WERI-Rb-1 (cell line): ENCODE data around the gene RMDN2.

Experiments used
- DNase-seq: peaks from one replicate; pipeline ENCODE4 v3.0.0-alpha.2; 2020
- H3K27ac ChIP-seq: fragments of 250-450 bp; sonication (Bioruptor Pico); 2 replicates; pipeline ENCODE4 v1.5.1; 2020; ENCODE audit warnings: mild to moderate bottlenecking, moderate library complexity
- H3K27me3 ChIP-seq: fragments of 250-450 bp; sonication (Bioruptor Pico); 2 replicates; pipeline ENCODE4 v1.5.1; 2021; ENCODE audit warnings: mild to moderate bottlenecking, low read depth, moderate library complexity; ENCODE audit not compliant: insufficient read depth, severe bottlenecking
- H3K36me3 ChIP-seq: fragments of 250-450 bp; sonication (Bioruptor Pico); 2 replicates; pipeline ENCODE4 v1.5.1; 2020; ENCODE audit warnings: mild to moderate bottlenecking, moderate library complexity
- H3K4me3 ChIP-seq: 2 replicates; pipeline ENCODE4 v1.5.1; 2011; ENCODE audit warnings: low read depth, mild to moderate bottlenecking, control low read depth, low read length
- H3K9me3 ChIP-seq: fragments of 250-450 bp; sonication (Bioruptor Pico); 2 replicates; pipeline ENCODE4 v1.5.1; 2021; ENCODE audit warnings: mild to moderate bottlenecking, moderate library complexity; ENCODE audit not compliant: severe bottlenecking
- CTCF ChIP-seq: IDR thresholded peaks from 2 replicates; pipeline ENCODE4 v1.5.1; 2011; ENCODE audit warnings: low read depth, mild to moderate bottlenecking, control low read depth, inconsistent platforms, low read length

Gene RMDN2

GRCh38 chr2:38026846-38027245 lies 101.8 kb downstream of the RMDN2 start:
- Histone ChIP-seq H3K36me3 (no peaks in the 10 kb centered on the region), H3K27ac (no peak overlapping the region), H3K27me3 (no peaks in the 10 kb centered on the region), H3K4me3 (no peak overlapping the region), H3K9me3 (no peaks in the 10 kb centered on the region)
- no peak for DNase-seq
- no peak for TF ChIP-seq CTCF

- H3K36me3 ChIP-seq, result no peaks in the 10 kb centered on the region
- no peak overlapping the region for H3K27ac ChIP-seq
- no peak for TF ChIP-seq CTCF
- no peak overlapping the region for H3K4me3 ChIP-seq
- no peaks in the 10 kb centered on the region for H3K27me3 ChIP-seq
- no peak for DNase-seq
- no peaks in the 10 kb centered on the region for H3K9me3 ChIP-seq
These were observed 103.7 kb downstream of the RMDN2 start for GRCh38 chr2:38028829-38029228.

- Histone ChIP-seq H3K27ac (no peak overlapping the region), H3K27me3 (no peaks in the 10 kb centered on the region), H3K9me3 (no peaks in the 10 kb centered on the region), H3K4me3 (no peak overlapping the region), H3K36me3 (no peaks in the 10 kb centered on the region)
- DNase-seq, result no peak
- no peak for TF ChIP-seq CTCF
These were observed 104.4 kb downstream of the RMDN2 start for GRCh38 chr2:38029512-38029911.

GRCh38 chr2:38030635-38031355 lies 105.7 kb downstream of the RMDN2 start:
- Histone ChIP-seq H3K4me3 (no peak overlapping the region), H3K9me3 (no peaks in the 10 kb centered on the region), H3K36me3 (no peaks in the 10 kb centered on the region), H3K27ac (no peak overlapping the region), H3K27me3 (no peaks in the 10 kb centered on the region)
- DNase-seq, result no peak
- TF ChIP-seq CTCF, result no peak

- no peak overlapping the region for H3K27ac ChIP-seq
- no peak overlapping the region for H3K4me3 ChIP-seq
- H3K36me3 ChIP-seq, result no peaks in the 10 kb centered on the region
- H3K27me3 ChIP-seq, result no peaks in the 10 kb centered on the region
- no peak for DNase-seq
- no peaks in the 10 kb centered on the region for H3K9me3 ChIP-seq
- no peak for TF ChIP-seq CTCF
These were observed 107.9 kb downstream of the RMDN2 start for GRCh38 chr2:38032946-38033345.

GRCh38 chr2:38033646-38034045 lies 108.6 kb downstream of the RMDN2 start:
- no peak overlapping the region for H3K27ac ChIP-seq
- H3K4me3 ChIP-seq, result no peak overlapping the region
- no peaks in the 10 kb centered on the region for H3K36me3 ChIP-seq
- DNase-seq, result no peak
- no peaks in the 10 kb centered on the region for H3K27me3 ChIP-seq
- H3K9me3 ChIP-seq, result no peaks in the 10 kb centered on the region
- TF ChIP-seq CTCF, result no peak
